Left ventricle myocardium inferior (tissue), 1 donor: Measurements from ENCODE around the gene LRRK2. TPM values are rescaled to one million over a fixed set of nuclear protein-coding genes. Genes with fewer than 3 reads are reported as not detected.

ENCODE experiments used
- DNase-seq: peaks from one replicate; pipeline ENCODE4 v3.0.0-alpha.2; 2020
- H3K27ac ChIP-seq: fragments of 200-600 bp; replicated peaks from 2 replicates; pipeline ENCODE4 v1.8.0; 2021
- H3K27me3 ChIP-seq: fragments of 200-600 bp; 2 replicates; pipeline ENCODE4 v1.8.0; 2021; ENCODE audit warnings: low read depth
- H3K36me3 ChIP-seq: fragments of 200-600 bp; 2 replicates; pipeline ENCODE4 v1.8.0; 2021
- H3K4me1 ChIP-seq: fragments of 200-600 bp; 2 replicates; pipeline ENCODE4 v1.8.0; 2021
- H3K4me3 ChIP-seq: fragments of 200-600 bp; 2 replicates; pipeline ENCODE4 v1.8.0; 2021; ENCODE audit warnings: mild to moderate bottlenecking, moderate library complexity
- H3K9me3 ChIP-seq: fragments of 200-600 bp; replicated peaks from 2 replicates; pipeline ENCODE4 v1.8.0; 2021
- intact Hi-C: fragments of 100-400 bp; cut with micrococcal nuclease; formaldehyde crosslinking; loops from one replicate; pipeline ENCODE4 v1.11.0; 2022
- total RNA-seq: library from RNA; stranded (reverse); fragmentation: NEBNext Ultra II Directional; extraction: Animal tissue kit (Norgen Biotek cat#: 25700); gene quantifications from one replicate; pipeline ENCODE4 v1.2.1, GENCODE V29; 2021
- TF ChIP-seq, protein P1 (sequence below): fragments of 200-600 bp; IDR thresholded peaks from 2 replicates; pipeline ENCODE4 v1.8.0; 2021; ENCODE audit warnings: antibody characterized with exemption, mild to moderate bottlenecking, borderline replicate concordance
- donor health status: DM: no; HTN: yes; CAD: no; lungs with severe emphysema.

LRRK2 gene
- total RNA-seq, 1 donor from 2014 or later: 6.7 TPM

DNA sequence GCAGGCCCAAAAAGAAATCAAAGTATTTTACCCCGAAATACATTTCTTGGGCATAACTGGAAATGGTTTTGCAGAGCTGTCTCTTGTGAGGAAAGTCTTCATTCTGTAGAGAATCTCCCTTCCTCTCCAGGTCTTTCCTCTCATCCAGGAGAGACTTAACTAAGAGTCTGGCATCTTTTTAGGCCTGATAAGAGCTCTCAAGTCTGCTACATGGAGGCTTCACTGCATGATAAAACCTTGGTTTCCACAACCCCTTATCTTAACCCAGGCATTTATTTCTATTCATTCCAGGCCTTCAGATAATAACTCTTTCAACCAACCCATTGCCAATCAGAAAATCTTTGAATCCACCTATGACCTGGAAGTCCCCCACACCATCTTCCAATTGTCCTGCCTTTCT lies 41.1 kb upstream of the LRRK2 start:
- H3K27me3 ChIP-seq: no peaks in the 10 kb centered on the region
- no peaks in the 10 kb centered on the region for H3K9me3 ChIP-seq
- H3K36me3 ChIP-seq: no peaks in the 10 kb centered on the region
- intact Hi-C loops: no loop called here
- H3K27ac ChIP-seq: no peak overlapping the region
- no peak for DNase-seq
- TF ChIP-seq, protein P1, sequence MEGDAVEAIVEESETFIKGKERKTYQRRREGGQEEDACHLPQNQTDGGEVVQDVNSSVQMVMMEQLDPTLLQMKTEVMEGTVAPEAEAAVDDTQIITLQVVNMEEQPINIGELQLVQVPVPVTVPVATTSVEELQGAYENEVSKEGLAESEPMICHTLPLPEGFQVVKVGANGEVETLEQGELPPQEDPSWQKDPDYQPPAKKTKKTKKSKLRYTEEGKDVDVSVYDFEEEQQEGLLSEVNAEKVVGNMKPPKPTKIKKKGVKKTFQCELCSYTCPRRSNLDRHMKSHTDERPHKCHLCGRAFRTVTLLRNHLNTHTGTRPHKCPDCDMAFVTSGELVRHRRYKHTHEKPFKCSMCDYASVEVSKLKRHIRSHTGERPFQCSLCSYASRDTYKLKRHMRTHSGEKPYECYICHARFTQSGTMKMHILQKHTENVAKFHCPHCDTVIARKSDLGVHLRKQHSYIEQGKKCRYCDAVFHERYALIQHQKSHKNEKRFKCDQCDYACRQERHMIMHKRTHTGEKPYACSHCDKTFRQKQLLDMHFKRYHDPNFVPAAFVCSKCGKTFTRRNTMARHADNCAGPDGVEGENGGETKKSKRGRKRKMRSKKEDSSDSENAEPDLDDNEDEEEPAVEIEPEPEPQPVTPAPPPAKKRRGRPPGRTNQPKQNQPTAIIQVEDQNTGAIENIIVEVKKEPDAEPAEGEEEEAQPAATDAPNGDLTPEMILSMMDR: no peak
- H3K4me1 ChIP-seq: no peaks in the 10 kb centered on the region
- H3K4me3 ChIP-seq: no peak overlapping the region

DNA sequence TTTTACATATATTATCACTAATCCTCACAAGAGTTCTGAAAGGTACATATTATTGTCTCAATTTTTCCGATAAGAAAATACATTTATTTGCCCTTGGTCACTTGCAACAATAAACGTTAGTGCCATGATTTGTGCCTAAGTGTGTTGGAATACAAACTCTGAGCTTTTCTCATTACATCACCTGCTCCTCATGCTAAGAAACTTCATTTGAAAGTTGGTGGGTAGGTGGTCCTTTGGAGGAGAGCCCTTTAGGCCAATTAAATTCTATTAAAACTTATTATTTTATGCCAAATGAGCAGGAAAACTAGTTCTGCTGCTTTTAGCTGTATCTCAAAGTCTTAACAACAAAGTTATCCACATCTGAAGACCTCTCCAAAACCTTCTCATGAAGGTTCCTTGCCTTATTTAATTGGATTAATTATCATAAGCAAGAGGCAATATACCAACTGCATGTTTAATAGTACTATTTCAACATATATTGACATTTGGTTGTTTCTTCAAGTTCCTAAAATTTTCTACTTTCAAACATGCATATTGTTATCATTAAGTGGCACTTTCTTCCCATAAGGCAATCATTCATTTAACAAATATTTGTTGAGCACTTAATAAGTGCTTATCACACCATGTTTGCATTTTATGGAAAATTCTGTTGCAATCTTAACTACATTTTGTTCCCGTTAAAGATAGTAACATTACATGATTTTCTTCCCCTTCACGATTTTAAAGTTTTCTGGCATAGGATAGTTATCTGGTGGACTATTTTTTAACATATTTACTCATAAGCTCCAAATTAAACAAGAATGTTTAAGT lies 40.1 kb upstream of the LRRK2 start:
- no peaks in the 10 kb centered on the region for H3K4me1 ChIP-seq
- H3K9me3 ChIP-seq: peaks cover 6% of the 10 kb centered on the region
- no peaks in the 10 kb centered on the region for H3K36me3 ChIP-seq
- no peaks in the 10 kb centered on the region for H3K27me3 ChIP-seq
- H3K27ac ChIP-seq: no peak overlapping the region
- TF ChIP-seq, protein P1: no peak
- H3K4me3 ChIP-seq: no peak overlapping the region
- intact Hi-C loops: no loop called here
- no peak for DNase-seq

DNA sequence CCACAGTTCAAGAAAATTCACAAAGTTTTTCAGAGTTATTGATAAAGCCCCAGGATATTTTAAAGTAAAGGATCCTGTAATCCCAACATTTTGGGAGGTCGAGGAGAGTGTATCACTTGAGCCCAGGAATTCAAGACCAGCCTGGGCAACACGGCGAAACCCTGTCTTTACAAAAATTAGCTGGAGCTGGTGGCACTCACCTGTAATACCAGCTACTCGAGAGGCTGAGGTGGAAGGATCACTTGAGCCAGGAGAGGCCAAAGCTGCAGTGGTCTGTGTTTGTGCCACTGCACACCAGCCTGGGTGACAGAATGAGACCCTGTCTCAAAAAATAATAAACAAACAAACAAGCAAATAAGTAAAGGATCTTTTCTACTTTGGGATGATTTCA lies 39.5 kb upstream of the LRRK2 start:
- intact Hi-C loops: no loop called here
- TF ChIP-seq, protein P1: no peak
- H3K4me1 ChIP-seq: no peaks in the 10 kb centered on the region

DNA sequence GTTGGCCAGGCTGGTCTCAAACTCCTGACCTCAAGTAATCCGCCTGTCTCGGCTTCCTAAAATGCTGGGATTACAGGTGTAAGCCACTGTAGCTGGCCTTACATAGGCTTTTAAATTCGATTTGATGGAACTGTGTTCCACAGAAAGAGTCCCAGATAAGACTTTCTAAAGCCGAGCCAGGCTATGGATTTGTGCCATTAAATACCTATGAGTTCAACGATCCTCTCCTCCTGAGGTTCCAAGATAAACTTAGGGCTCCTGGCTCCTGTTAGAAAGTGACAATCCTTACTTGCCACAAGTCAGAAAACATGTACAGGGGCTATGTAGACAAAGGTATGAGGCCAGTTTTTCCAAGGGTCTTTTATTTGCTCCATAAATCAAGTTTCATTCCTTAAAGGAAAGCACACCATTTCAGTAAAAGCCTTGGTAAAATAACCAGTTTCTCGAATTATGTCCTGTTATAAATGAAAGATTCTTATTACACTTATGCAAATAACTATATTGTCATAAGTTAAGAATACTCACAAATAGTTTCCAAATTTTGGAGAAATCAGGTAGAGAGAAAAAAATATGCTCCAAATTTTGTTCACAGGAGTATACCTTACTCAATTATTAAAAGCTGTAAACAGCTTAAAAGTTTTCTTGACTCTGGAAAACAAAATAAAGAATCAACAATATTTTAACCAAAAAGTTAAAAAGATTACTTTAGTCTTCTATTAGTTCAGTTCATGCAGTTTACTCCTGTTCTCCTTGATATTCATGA lies 36.1 kb upstream of the LRRK2 start:
- Histone ChIP-seq H3K27ac (no peak overlapping the region), H3K9me3 (peaks cover 15% of the 10 kb centered on the region), H3K4me3 (no peak overlapping the region), H3K4me1 (no peaks in the 10 kb centered on the region), H3K27me3 (no peaks in the 10 kb centered on the region), H3K36me3 (no peaks in the 10 kb centered on the region)
- intact Hi-C loops: no loop called here
- TF ChIP-seq, protein P1: no peak
- no peak for DNase-seq

More for the DNA sequence above, 39.5 kb upstream of the LRRK2 start:
- Histone ChIP-seq H3K27me3 (no peaks in the 10 kb centered on the region), H3K36me3 (no peaks in the 10 kb centered on the region), H3K4me3 (no peak overlapping the region), H3K27ac (no peak overlapping the region), H3K9me3 (peaks cover 12% of the 10 kb centered on the region)
- no peak for DNase-seq

DNA sequence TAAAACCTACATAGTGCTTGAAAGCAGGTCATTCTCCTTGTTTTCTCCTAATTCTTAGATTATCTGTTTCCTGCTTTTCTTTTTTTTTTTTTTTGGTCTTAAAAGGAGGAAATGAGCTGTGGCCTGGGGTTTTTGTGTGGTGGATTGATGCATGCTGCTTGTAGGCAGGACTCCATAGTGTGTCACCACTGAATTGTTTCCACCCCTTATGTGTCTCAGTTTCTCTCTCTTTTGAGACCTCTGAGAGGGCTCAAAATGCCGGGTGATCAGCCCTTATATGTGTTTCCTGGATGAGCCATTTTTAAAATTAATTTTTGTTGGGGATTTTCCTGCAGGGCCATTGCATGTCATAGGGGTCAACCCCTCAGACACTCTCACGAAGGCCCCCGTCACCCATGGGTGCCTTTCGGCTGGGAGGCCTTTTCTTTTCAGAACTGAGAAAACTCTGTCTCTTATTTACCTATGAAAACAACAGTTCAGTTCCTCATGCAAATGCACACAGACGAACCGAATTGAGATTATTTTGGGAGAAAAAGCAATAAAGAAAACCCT lies 32.0 kb upstream of the LRRK2 start:
- TF ChIP-seq, protein P1: no peak
- no peak overlapping the region for H3K27ac ChIP-seq
- no peak overlapping the region for H3K4me3 ChIP-seq
- H3K27me3 ChIP-seq: no peaks in the 10 kb centered on the region
- H3K9me3 ChIP-seq: peaks cover 15% of the 10 kb centered on the region
- H3K36me3 ChIP-seq: no peaks in the 10 kb centered on the region
- intact Hi-C loops: no loop called here
- DNase-seq: no peak
- H3K4me1 ChIP-seq: no peaks in the 10 kb centered on the region
